GM13976 (cell line): ENCODE measurements around the gene RNF4.

Experiments
- DNase-seq: peaks from one replicate; pipeline ENCODE4 v3.0.0; 2012; ENCODE audit warnings: low spot score
- CTCF ChIP-seq: IDR thresholded peaks from 2 replicates; pipeline ENCODE4 v1.5.1; 2012; ENCODE audit warnings: borderline replicate concordance, mild to moderate bottlenecking; ENCODE audit not compliant: insufficient read depth; ENCODE audit errors: extremely low read depth, missing control alignments, control extremely low read depth
- in situ Hi-C: fragments of 300-500 bp; cut with MboI; formaldehyde crosslinking; loops from one replicate; pipeline ENCODE4 v1.12.0; 2022; ENCODE audit warnings: low sequenced_read_pairs, mixed read lengths, inconsistent platforms; ENCODE audit not compliant: unreplicated experiment

The RNF4 gene

DNA sequence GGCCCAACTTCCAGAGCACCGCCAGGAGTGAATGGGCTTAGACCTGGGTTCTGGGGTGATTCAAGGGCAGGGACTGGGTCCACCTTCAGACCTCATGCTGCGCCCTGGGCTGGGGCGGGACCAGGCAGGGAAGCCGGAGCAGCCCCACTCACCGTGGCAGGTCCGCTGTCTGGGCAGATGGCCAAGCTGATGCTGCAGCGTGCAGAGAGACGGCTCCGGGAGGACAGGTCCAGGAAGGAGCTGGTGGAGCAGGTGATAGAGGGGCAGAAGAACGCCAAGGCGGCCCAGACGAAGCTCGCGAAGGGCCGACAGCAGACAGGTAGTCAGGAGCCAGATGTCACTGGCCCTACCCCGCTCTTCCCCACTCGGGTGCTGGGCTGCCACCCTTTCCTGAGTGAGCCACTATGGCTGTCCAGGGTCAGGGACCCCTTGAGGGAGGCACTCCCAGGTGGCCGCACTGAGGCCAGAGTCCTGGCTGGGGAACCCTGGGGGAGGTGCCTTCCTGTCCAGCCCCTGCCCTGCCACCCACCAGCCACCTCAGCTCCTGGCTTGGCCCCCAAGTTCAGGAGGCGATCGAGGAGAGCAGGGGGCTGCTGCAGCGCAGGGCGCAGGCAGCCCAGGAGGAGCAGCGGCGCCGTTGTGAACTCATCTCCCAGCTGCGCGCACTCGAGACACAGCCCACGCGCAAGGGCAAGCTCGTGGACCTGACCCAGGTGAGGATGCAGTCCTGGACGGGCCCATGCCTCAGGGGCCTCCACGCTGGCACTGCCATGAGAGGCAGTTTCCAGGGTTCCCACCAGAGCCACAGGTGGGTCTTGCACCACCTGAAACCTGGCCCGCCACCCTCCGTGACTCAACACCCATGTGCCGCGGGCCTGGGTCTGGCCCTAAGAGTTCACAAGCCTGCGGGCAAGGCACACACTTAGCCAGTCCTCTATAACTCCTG, 10.1 kb upstream of the RNF4 start:
- DNase-seq = peak; percentile 13
- TF ChIP-seq CTCF = no peak

GRCh38 chr4:2459589-2460349, 9.1 kb upstream of the RNF4 start:
- no peak for TF ChIP-seq CTCF
- peak; percentile 16 for DNase-seq
- in situ Hi-C loops = no loop called here

More for the DNA sequence above, 10.1 kb upstream of the RNF4 start:
- in situ Hi-C loops = no loop called here

DNA sequence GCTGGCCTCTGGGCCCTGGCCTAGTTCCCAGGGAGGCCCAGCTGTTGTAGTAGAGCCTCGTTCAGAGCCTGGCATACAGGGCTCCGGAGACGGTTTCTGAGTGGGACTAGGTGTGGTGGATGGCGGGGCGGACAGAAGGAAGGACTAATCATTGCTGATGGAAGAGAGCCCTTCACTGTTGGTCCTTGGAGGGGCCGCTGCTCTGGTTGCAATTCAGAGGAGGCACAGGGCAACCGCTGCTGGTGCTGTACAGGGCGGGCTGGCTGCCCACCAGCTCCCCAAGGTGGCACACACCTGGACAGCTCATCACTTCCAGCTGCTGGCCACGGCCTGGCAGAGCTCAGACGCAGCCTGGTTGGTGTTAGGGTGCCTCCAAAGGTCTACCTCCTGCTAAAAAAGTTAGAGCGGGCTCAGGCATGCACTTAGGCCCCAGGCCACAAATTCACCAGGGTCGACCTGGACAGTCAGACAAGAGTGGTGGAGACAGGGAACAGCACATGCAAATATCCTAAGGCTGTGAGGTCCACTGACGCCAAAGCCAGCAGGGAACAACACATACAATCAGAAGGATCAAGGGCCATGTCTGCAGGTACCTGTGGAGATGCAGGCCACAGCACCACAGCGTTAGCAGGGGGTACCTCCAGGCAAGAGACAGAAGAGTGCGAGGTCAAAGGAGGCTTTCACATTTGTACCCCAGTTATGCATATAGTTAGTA, 7.5 kb upstream of the RNF4 start:
- no peak for TF ChIP-seq CTCF
- DNase-seq = no peak
- in situ Hi-C loops = no loop called here

DNA sequence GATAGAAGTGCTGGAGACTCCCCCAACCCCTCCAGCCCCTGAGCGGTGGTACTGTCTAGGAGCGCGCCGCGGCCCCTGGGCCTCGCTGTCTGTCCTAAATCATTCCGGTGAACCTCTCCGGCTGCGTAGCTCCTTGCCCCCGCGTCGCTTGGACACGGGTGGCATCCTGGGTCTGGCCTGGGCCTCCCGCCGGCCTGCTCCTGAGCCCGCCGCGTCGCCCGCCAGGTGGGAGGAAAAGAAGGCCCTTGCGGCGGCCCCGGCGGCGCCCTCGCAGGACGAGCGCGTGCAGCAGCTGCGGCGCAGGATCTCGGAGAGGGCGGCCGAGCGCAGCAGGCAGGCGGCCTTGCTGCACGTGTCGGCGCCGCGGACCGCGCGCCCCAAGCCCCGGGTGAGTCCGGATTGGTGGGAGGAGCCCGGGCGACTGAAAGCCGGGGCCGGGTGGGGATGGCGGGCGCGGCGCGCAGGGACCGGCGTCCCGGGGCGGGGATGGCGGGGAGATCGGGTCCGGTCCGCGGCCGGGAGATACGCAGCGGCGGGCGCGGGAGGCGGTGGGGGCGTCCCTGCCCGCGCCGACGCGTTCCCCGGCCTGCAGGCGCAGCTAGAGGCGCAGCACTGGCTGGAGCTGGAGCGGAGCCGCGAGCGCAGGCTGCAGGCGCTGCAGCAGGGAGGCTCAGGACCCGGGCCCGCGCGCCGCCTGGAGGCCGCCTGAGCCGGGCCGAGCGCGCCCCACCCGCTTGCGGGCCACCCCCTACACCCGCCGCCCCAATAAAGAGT, 6.5 kb upstream of the RNF4 start:
- in situ Hi-C loops = no loop called here
- TF ChIP-seq CTCF = peak; percentile 64
- DNase-seq = peak; percentile 89

DNA sequence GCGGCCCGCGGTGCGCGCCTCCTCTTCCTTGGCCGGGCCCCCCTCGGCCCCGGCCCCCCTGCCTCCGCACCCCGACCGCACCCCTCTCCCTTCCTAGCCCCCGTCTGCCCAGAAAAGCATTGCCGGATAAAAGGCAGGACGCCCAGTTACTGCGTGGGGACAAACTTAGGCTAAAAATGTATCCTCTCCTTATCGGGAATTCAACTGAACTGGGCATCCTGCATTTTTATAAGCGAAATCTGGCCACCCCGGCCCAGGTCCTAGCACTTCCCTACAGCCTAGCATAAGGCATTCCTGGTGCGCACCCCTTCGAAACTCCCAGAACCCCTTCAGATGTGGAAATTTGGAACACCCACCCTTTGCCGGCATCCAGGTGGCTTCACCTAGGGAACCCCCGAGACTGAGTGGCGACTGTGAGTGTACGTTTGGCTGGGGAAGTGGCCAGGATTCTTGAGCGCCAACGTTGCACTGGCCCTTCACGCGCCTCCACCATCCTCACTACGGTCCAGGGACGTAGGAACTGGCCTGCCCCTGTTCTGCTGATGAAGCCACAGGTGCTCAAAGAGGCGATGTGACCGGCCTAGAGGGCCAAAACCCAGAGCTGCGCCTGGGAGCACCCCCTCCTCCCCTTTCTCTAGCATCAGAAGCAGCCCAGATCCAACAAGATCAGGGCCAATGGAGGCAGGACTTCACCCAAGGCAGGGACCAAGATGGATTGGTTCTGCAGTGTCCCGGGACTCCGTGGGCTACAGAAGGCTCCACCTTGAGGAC, 5.7 kb upstream of the RNF4 start:
- no peak for TF ChIP-seq CTCF
- DNase-seq = no peak
- in situ Hi-C loops = no loop called here
